GM12878 (cell line): Measurements from ENCODE around the gene SIKE1.
"Not testable (repeated sequence)": the region's sequence is repeated elsewhere in the genome, so short reads cannot be mapped to it uniquely, and the experiment has no call there.

Experiments
- BHLHE40 ChIP-seq, 2 experiments: fragments of 450-650 bp in 1 of 2; IDR thresholded peaks; 2 replicates each; pipeline ENCODE4 v1.6.1; 2011 to 2017; ENCODE audit warnings: low read depth in 2 of 2, borderline replicate concordance in 1 of 2, improper control_type of control experiment in 1 of 2, low read length in 1 of 2, mild to moderate bottlenecking in 1 of 2
- NFIC ChIP-seq: IDR thresholded peaks from 2 replicates; pipeline ENCODE4 v1.6.1; 2012; ENCODE audit warnings: low read depth, mild to moderate bottlenecking, inconsistent platforms, low read length, moderate library complexity
- SMC3 ChIP-seq: IDR thresholded peaks from 2 replicates; pipeline ENCODE4 v1.6.1; 2011; ENCODE audit warnings: low read length, improper control_type of control experiment, borderline replicate concordance
- TAF1 ChIP-seq: IDR thresholded peaks from 2 replicates; pipeline ENCODE4 v1.6.1; 2011; ENCODE audit warnings: mild to moderate bottlenecking, low read depth, low read length, borderline replicate concordance
- TF ChIP-seq, protein P1 (sequence below): fragments of 450-650 bp; formaldehyde crosslinking; IDR thresholded peaks from 2 replicates; pipeline ENCODE4 v1.5.0; 2022; ENCODE audit warnings: mild to moderate bottlenecking, missing genetic modification characterization
- TF ChIP-seq, protein P2 (sequence below): IDR thresholded peaks from 2 replicates; pipeline ENCODE4 v1.6.1; 2012; ENCODE audit warnings: low read depth, low read length, improper control_type of control experiment

DNA sequence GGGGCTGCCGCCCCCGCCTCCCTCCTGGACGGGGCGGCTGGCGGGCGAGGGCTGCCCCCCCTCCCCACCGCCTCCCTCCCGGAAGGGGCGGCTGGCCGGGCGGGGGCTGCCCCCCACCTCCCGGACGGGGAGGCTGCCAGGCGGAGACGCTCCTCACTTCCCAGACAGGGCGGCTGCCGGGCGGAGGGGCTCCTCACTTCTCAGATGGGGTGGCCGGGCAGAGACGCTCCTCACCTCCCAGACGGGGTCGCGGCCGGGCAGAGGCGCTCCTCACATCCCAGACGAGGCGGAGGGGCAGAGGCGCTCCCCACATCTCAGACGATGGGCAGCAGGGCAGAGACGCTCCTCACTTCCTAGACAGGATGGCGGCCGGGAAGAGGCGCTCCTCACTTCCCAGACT is 24.0 kb upstream of the SIKE1 start:
- TF ChIP-seq BHLHE40 (IDR thresholded peaks at IDR 0.05; ENCODE audit: borderline replicate concordance in 1 of 2, low read depth in 2 of 2, low read length in 1 of 2); TAF1; SMC3; NFIC: not testable (repeated sequence)
- TF ChIP-seq, protein P1, sequence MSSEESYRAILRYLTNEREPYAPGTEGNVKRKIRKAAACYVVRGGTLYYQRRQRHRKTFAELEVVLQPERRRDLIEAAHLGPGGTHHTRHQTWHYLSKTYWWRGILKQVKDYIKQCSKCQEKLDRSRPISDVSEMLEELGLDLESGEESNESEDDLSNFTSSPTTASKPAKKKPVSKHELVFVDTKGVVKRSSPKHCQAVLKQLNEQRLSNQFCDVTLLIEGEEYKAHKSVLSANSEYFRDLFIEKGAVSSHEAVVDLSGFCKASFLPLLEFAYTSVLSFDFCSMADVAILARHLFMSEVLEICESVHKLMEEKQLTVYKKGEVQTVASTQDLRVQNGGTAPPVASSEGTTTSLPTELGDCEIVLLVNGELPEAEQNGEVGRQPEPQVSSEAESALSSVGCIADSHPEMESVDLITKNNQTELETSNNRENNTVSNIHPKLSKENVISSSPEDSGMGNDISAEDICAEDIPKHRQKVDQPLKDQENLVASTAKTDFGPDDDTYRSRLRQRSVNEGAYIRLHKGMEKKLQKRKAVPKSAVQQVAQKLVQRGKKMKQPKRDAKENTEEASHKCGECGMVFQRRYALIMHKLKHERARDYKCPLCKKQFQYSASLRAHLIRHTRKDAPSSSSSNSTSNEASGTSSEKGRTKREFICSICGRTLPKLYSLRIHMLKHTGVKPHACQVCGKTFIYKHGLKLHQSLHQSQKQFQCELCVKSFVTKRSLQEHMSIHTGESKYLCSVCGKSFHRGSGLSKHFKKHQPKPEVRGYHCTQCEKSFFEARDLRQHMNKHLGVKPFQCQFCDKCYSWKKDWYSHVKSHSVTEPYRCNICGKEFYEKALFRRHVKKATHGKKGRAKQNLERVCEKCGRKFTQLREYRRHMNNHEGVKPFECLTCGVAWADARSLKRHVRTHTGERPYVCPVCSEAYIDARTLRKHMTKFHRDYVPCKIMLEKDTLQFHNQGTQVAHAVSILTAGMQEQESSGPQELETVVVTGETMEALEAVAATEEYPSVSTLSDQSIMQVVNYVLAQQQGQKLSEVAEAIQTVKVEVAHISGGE, result not testable (repeated sequence)
- TF ChIP-seq, protein P2, sequence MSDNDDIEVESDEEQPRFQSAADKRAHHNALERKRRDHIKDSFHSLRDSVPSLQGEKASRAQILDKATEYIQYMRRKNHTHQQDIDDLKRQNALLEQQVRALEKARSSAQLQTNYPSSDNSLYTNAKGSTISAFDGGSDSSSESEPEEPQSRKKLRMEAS, result not testable (repeated sequence)
